Measurements from ENCODE around the gene KRT34. TPM values are rescaled to one million over a fixed set of nuclear protein-coding genes. Genes with fewer than 3 reads are reported as not detected.
"Not testable (repeated sequence)": the region's sequence is repeated elsewhere in the genome, so short reads cannot be mapped to it uniquely, and the experiment has no call there.

KRT34 gene
- total and polyA plus RNA-seq, 5 donors: not detected

DNA sequence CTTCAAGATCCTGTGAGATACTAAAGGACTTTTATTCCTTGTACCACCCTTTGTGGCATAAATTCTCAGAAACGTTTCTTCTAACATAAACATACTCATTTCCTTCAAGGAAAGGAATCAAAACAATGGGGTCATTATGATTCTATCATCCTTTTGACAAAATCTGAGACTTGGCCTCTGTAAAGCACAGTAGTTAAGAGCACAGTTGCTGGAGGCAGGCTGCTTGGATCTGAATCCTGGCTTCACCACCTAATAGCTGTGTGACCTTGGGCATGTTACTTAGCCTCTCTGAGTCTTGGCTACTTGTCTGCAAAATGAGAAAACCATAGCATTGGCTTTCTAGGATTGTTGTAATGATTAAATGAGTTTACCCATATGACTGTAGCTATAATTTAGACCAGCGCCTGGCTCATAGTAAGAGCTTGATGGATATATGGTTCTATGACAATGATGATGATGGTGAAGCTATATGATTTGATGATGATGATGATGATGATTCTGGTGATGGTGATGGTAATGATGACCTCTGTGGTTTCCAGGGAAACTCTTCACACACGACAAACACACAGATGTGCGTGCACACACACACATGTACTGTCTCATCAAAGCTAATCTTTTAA is 21.4 kb upstream of the KRT34 start:
- no peak overlapping the region for H3K27ac ChIP-seq (ENCODE audit: low read length)
- DNase-seq (no peak), ATAC-seq (no peak)
- H3K27me3 ChIP-seq (ENCODE audit: control insufficient read depth, insufficient read depth): no peaks in the 10 kb centered on the region
- no peaks in the 10 kb centered on the region for H3K9me3 ChIP-seq (ENCODE audit: control insufficient read depth, low read length)
- intact Hi-C loops (cut with DNase I): no loop called here
- H3K4me3 ChIP-seq (ENCODE audit: low read length): no peak overlapping the region
- H3K4me1 ChIP-seq (ENCODE audit: control insufficient read depth, insufficient read depth, low read length): no peaks in the 10 kb centered on the region
- 76% methylated on average over 4 of the region's 4 CpGs for WGBS

DNA sequence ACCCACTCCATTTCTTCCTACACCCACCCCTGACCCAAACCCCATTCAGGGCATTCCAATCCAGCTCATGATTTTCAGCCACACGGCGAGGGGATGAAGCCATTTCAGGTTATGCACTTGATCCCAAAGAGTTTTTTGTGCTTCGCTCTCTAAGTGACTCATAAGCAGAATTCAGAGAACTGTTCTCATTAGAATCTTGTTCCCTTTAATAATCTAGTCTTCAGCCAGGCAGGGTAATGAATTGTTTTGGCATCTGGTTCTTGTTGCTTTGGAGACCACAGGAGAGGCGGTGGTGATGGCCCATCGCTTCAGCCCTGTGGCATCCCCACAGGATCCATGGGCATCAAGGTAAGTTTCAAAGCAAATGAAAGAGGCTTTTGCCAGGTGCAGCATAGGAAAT is 20.1 kb upstream of the KRT34 start:
- ATAC-seq: no peak

DNA sequence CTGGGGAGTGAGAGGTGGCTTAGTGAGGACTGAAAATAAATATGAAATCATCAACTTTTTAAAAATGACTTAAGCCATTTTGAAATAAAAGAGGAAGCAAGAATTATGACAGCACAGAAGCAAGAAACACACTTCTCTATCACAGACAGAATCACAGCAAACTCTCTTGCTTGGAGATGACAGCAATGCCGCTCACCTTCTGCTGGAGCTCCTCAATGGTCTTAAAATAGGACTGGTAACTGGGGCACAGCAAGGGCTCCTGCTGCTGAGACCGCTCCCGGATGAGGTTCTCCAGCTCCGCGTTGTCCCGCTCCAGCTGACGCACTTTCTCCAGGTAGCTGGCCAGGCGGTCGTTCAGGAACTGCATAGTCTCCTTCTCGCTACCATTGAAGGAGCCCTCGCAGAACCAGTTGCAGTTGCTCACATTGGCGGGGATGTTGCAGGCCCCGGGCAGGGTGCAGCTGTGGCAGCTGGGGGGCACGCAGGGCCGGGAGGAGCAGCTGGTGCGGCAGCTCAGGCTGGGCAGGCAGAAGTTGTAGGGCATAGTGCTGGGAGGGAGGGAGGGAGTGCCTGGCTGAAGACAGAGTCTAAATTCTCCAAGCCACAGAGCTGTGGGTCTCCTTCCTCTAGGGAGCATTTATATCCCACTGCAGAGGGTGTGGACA is 15.0 kb upstream of the KRT34 start, which contains the start of gene KRT31:
Gene KRT31, minus strand, starts transcription at position 613 of the 665 bp plus-strand sequence. Its CDS starts 69 bp downstream, at position 544.
- DNase-seq: no peak
- H3K4me3 ChIP-seq (ENCODE audit: low read length): no peak within 1 kb of the TSS
- no peak within 1 kb of the TSS for H3K27ac ChIP-seq (ENCODE audit: low read length)
- WGBS: 87% methylated on average over 16 of the region's 16 CpGs
- H3K27me3 ChIP-seq (ENCODE audit: control insufficient read depth, insufficient read depth): no peaks in the 10 kb centered on the region
- H3K4me1 ChIP-seq (ENCODE audit: control insufficient read depth, insufficient read depth, low read length): peaks cover 9% of the 10 kb centered on the region
- H3K9me3 ChIP-seq (ENCODE audit: control insufficient read depth, low read length): no peaks in the 10 kb centered on the region
- intact Hi-C loops (cut with DNase I): no loop called here
- no peak for ATAC-seq

More for the DNA sequence above, 20.1 kb upstream of the KRT34 start:
- WGBS: 90% methylated on average over 5 of the region's 5 CpGs
- Histone ChIP-seq H3K9me3 (ENCODE audit: control insufficient read depth, low read length) (no peaks in the 10 kb centered on the region), H3K27me3 (ENCODE audit: control insufficient read depth, insufficient read depth) (no peaks in the 10 kb centered on the region), H3K4me3 (ENCODE audit: low read length) (no peak overlapping the region), H3K4me1 (ENCODE audit: control insufficient read depth, insufficient read depth, low read length) (no peaks in the 10 kb centered on the region), H3K27ac (ENCODE audit: low read length) (no peak overlapping the region)
- no peak for DNase-seq
- intact Hi-C loops (cut with DNase I): no loop called here

DNA sequence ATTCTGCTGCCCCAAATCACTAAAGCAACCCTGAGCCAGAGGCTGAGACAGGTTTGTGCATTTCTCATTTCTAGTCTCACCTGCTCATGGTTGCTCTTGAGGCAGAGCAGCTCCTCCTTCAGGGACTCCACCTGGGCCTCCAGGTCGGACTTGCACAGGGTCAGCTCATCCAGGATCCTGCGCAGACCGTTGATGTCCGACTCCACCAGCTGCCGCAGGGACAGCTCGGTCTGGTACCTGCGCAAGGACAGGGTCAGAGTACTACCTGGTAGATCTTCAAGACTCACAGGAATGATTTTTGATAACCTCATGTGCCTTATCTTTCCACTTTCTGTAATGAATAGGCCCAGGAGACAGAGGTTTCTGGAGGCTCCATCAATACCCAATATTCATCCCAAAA is 14.2 kb upstream of the KRT34 start:
- Histone ChIP-seq H3K27me3 (ENCODE audit: control insufficient read depth, insufficient read depth) (no peaks in the 10 kb centered on the region), H3K4me1 (ENCODE audit: control insufficient read depth, insufficient read depth, low read length) (peaks cover 9% of the 10 kb centered on the region), H3K27ac (ENCODE audit: low read length) (no peak overlapping the region), H3K9me3 (ENCODE audit: control insufficient read depth, low read length) (no peaks in the 10 kb centered on the region), H3K4me3 (ENCODE audit: low read length) (no peak overlapping the region)
- no peak for ATAC-seq
- intact Hi-C loops (cut with DNase I): no loop called here
- DNase-seq: no peak
- 94% methylated on average over 7 of the region's 7 CpGs for WGBS

DNA sequence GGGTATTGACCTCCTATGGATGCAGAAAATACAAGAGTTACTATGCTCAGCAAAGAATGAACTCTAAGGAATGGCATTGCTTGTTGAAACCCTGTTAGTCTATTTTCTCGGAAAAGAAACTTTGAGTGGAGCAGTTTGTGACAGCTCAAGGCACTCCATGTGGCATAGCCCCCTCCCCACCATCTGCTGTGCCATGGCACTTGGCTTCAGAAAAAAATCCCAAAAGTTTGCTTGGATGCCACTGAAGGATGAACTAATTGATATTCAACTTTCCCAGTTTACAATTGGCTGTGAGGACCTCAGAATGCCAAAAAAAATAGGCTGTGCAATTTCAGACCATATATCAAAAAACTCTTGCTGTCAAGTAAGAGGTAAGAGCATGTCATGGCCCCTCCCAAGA is 13.5 kb upstream of the KRT34 start:
- no peak for DNase-seq
- intact Hi-C loops (cut with DNase I): no loop called here
- H3K27me3 ChIP-seq (ENCODE audit: control insufficient read depth, insufficient read depth): no peaks in the 10 kb centered on the region
- H3K4me1 ChIP-seq (ENCODE audit: control insufficient read depth, insufficient read depth, low read length): peaks cover 9% of the 10 kb centered on the region
- no peak for ATAC-seq
- H3K27ac ChIP-seq (ENCODE audit: low read length): no peak overlapping the region
- H3K9me3 ChIP-seq (ENCODE audit: control insufficient read depth, low read length): no peaks in the 10 kb centered on the region
- WGBS: 92% methylated on average over 1 of the region's 1 CpG
- no peak overlapping the region for H3K4me3 ChIP-seq (ENCODE audit: low read length)

DNA sequence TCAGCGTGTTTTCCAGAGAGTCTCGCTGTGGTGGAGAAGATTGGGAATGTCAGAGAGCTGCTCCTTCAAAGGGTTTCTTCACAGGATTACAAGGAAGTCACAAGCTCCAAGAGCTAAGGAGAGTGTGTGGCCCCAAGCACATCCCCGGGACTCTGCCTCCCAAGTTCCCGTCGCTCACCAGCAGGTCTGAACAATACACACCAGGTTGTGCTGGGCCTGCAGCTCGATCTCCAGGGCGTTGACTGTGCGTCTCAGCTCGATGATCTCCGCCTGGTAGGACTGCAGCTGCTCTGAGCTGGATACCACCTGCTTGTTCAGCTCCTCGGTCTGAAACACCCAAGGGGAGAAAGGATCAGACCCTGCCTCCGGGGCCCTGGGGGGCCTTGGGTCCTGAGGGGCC is 12.9 kb upstream of the KRT34 start:
- H3K4me3 ChIP-seq (ENCODE audit: low read length); H3K4me1 ChIP-seq (ENCODE audit: control insufficient read depth, insufficient read depth, low read length); H3K27ac ChIP-seq (ENCODE audit: low read length); intact Hi-C loops (cut with DNase I); DNase-seq; H3K9me3 ChIP-seq (ENCODE audit: control insufficient read depth, low read length); ATAC-seq; H3K27me3 ChIP-seq (ENCODE audit: control insufficient read depth, insufficient read depth): not testable (repeated sequence)
- WGBS: 91% methylated on average over 12 of the region's 12 CpGs

DNA sequence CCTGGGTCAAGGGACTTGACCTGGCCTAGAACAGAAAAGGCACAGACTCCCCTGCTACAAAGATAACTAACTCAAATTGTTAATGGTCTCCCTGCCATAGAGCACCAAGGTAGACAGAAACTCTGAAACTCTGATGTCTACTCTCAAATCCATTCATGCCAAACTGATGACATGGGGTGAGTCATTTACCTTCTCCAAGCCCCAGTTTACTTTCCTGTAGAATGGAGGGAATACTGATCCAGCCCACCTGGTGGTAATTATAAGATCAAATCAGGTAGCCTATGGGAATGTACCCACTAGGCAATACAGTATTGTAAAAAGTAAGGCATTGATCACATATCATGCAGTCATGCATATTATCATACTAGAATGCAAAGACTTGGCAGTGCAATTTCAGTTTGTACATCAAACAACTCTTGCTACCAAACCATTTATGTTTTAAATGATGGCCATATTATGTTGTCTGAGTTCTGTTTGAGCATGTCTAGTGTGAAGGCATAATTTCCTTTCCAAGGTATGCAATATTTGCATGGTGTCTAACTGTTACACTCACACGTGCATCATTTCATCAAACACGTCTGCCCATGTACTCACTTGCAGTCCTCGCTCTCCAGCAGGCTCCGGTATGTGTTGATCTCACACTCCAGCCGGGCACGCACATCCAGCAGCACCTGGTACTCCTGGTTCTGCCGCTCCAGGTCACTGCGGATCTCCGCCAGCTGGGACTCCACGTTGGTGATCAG is 12.3 kb upstream of the KRT34 start:
- WGBS: 79% methylated on average over 10 of the region's 10 CpGs
- H3K27me3 ChIP-seq (ENCODE audit: control insufficient read depth, insufficient read depth): no peaks in the 10 kb centered on the region

DNA sequence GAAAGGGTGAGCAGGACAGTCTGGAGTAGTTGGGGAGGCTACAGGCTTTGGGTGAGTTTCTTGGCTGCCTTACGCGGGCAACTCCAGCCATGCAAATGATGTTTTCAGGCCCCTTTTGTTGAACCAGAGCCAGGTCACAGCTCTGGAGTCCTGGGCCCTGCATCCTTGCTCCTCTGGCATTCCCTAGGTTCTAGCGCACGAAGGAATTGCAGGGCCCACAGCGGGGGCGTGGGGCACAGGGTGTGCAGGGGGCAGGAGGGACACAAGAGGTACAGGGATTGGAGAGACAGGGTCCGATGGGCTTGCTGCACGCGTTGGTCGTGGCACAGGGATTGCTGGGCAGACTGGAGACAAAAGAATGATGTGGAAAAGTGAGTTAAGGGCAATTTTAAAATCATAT is 11.7 kb upstream of the KRT34 start:
- Histone ChIP-seq H3K4me1 (ENCODE audit: control insufficient read depth, insufficient read depth, low read length) (peaks cover 9% of the 10 kb centered on the region), H3K27ac (ENCODE audit: low read length) (no peak overlapping the region), H3K4me3 (ENCODE audit: low read length) (no peak overlapping the region), H3K27me3 (ENCODE audit: control insufficient read depth, insufficient read depth) (no peaks in the 10 kb centered on the region), H3K9me3 (ENCODE audit: control insufficient read depth, low read length) (no peaks in the 10 kb centered on the region)
- DNase-seq (no peak), ATAC-seq (no peak)
- 81% methylated on average over 10 of the region's 10 CpGs for WGBS
- intact Hi-C loops (cut with DNase I): no loop called here

More for the DNA sequence above, 12.3 kb upstream of the KRT34 start:
- H3K9me3 ChIP-seq (ENCODE audit: control insufficient read depth, low read length): no peaks in the 10 kb centered on the region
- H3K27ac ChIP-seq (ENCODE audit: low read length): no peak overlapping the region
- DNase-seq (no peak), ATAC-seq (no peak)
- no peak overlapping the region for H3K4me3 ChIP-seq (ENCODE audit: low read length)
- intact Hi-C loops (cut with DNase I): no loop called here
- H3K4me1 ChIP-seq (ENCODE audit: control insufficient read depth, insufficient read depth, low read length): peaks cover 9% of the 10 kb centered on the region

DNA sequence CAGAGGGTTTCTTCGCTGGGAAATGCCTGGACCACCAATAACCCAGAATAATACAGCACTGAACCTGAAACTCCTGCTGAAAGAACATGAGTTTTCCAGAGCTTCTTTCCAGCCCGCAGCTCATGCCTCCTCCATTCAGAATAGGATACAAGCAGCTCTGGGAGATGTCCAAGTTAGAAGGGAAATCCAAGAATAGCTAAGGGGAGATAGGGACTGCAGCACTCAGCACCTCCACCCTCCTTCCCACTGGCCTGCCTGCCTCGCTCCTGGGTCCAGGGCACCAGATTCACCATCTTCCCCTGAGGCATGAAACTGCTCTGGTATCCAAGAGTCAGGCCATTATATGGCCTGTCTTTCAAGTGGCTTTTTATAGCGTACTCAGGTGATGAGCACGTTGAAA is 11.2 kb upstream of the KRT34 start:
- H3K4me1 ChIP-seq (ENCODE audit: control insufficient read depth, insufficient read depth, low read length): peaks cover 9% of the 10 kb centered on the region
- ATAC-seq: peak; percentile 81 to 91
- no peaks in the 10 kb centered on the region for H3K9me3 ChIP-seq (ENCODE audit: control insufficient read depth, low read length)
- no peaks in the 10 kb centered on the region for H3K27me3 ChIP-seq (ENCODE audit: control insufficient read depth, insufficient read depth)
- no peak overlapping the region for H3K4me3 ChIP-seq (ENCODE audit: low read length)
- DNase-seq: peak in 2 of 3 donors; percentile 55 to 65
- intact Hi-C loops (cut with DNase I): no loop called here
- WGBS: 25% methylated on average over 5 of the region's 5 CpGs
- no peak overlapping the region for H3K27ac ChIP-seq (ENCODE audit: low read length)

DNA sequence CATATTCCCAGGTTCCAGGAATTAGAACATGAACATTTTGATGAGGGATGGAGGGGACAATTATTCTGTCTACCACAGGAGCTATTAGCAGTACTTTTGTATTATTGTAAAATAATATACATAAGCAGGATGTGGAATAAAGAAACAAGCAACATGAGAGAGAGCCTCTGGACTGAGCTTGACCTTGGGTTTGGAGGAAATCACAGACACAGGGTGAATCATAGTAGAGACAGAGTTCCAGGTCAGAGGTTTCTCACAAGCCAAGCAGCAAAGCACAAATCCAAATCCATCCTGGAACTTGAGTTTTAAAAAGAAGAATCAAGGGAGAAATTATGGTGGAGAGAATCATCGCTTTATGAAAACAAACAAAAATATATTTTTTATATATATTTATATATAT is 10.2 kb upstream of the KRT34 start:
- no peak overlapping the region for H3K4me3 ChIP-seq (ENCODE audit: low read length)
- H3K27me3 ChIP-seq (ENCODE audit: control insufficient read depth, insufficient read depth): no peaks in the 10 kb centered on the region
- peaks cover 3% of the 10 kb centered on the region for H3K9me3 ChIP-seq (ENCODE audit: control insufficient read depth, low read length)
- no peak overlapping the region for H3K27ac ChIP-seq (ENCODE audit: low read length)
- WGBS: 96% methylated on average over 1 of the region's 1 CpG
- DNase-seq: no peak
- ATAC-seq: no peak
- H3K4me1 ChIP-seq (ENCODE audit: control insufficient read depth, insufficient read depth, low read length): peaks cover 9% of the 10 kb centered on the region
- intact Hi-C loops (cut with DNase I): no loop called here

DNA sequence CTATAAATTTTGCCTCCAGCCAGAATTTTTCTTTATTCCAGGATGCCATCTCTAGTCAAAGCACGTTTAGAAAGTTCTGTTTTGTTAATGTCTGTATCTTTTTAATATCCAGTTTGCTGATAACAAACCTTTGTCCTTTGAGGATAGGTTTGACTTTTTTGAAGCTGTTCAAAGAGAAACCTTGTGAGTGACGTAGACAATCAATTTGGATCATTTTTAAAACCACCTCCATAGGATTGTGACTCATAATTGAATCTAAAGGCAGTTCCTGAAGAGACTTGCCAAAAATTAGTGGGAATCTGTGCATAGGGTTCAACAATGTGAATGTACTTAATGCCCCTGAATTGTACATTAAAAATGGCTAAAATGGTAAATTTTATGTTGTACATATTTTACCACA is 9.4 kb upstream of the KRT34 start:
- H3K9me3 ChIP-seq (ENCODE audit: control insufficient read depth, low read length): peaks cover 3% of the 10 kb centered on the region
- H3K4me1 ChIP-seq (ENCODE audit: control insufficient read depth, insufficient read depth, low read length): peaks cover 9% of the 10 kb centered on the region
- H3K27ac ChIP-seq (ENCODE audit: low read length): no peak overlapping the region
- H3K27me3 ChIP-seq (ENCODE audit: control insufficient read depth, insufficient read depth): no peaks in the 10 kb centered on the region
- no peak for DNase-seq
- WGBS: 62% methylated on average over 2 of the region's 2 CpGs
- ATAC-seq: no peak
- H3K4me3 ChIP-seq (ENCODE audit: low read length): no peak overlapping the region
- intact Hi-C loops (cut with DNase I): no loop called here
